HEK293 (cell line): Measurements from ENCODE around the gene HIC1.

Experiments used
- CTCF ChIA-PET: fragments of 350-600 bp; formaldehyde crosslinking; extraction: SDS; loops from one replicate; lab custom pipeline; 2021; ENCODE audit warnings: antibody characterized with exemption; lab: Yijun Ruan, JAX
- POLR2A ChIA-PET: fragments of 300-600 bp; formaldehyde crosslinking; extraction: SDS; loops from one replicate; lab custom pipeline; 2020; ENCODE audit warnings: antibody characterized with exemption, inconsistent platforms; lab: Yijun Ruan, JAX
- H3K27ac ChIP-seq: fragments of 200-500 bp; sonication (Bioruptor generic); 2 replicates; pipeline ENCODE4 v1.5.1; 2014; ENCODE audit warnings: low read depth, low read length, control low read depth, inconsistent platforms; ENCODE audit errors: extremely low read depth
- H3K36me3 ChIP-seq, 2 experiments: fragments of 200-500 bp in 1 of 2; sonication (Bioruptor generic) in 1 of 2; 1 replicate in 1 of 2; 2 replicates in 1 of 2; pipeline ENCODE4 v1.5.1; 2014 to 2017; ENCODE audit warnings: inconsistent platforms in 2 of 2, low read length in 2 of 2; ENCODE audit not compliant: control insufficient read depth in 2 of 2, insufficient read depth in 1 of 2
- H3K4me1 ChIP-seq: fragments of 200-500 bp; sonication (Bioruptor generic); 2 replicates; pipeline ENCODE4 v1.5.1; 2014; ENCODE audit warnings: mild to moderate bottlenecking, low read length, inconsistent platforms; ENCODE audit not compliant: control insufficient read depth, insufficient read depth
- H3K4me3 ChIP-seq: 2 replicates; pipeline ENCODE4 v1.5.1; 2011; ENCODE audit warnings: low read depth, mild to moderate bottlenecking, control low read depth, low read length, moderate library complexity
- H3K9me3 ChIP-seq: fragments of 200-500 bp; sonication (Bioruptor generic); 2 replicates; pipeline ENCODE4 v1.5.1; 2014; ENCODE audit warnings: low read depth, low read length, inconsistent platforms; ENCODE audit not compliant: control insufficient read depth, insufficient read depth
- FEZF1 ChIP-seq: fragments of 450-650 bp; formaldehyde crosslinking; IDR thresholded peaks from 2 replicates; pipeline ENCODE4 v1.5.1; 2016; ENCODE audit warnings: missing biosample characterization, missing genetic modification characterization
- HIC1 ChIP-seq: fragments of 450-650 bp; formaldehyde crosslinking; IDR thresholded peaks from 2 replicates; pipeline ENCODE4 v1.5.1; 2016; ENCODE audit warnings: missing biosample characterization, missing genetic modification characterization
- TSHZ1 ChIP-seq: fragments of 450-650 bp; formaldehyde crosslinking; IDR thresholded peaks from 2 replicates; pipeline ENCODE4 v1.5.1; 2016; ENCODE audit warnings: missing biosample characterization, missing genetic modification characterization, borderline replicate concordance
- ZBTB20 ChIP-seq: fragments of 450-650 bp; formaldehyde crosslinking; IDR thresholded peaks from 2 replicates; pipeline ENCODE4 v1.5.1; 2016; ENCODE audit warnings: missing biosample characterization, missing genetic modification characterization
- ZBTB21 ChIP-seq: fragments of 450-650 bp; formaldehyde crosslinking; IDR thresholded peaks from 2 replicates; pipeline ENCODE4 v1.5.1; 2017; ENCODE audit warnings: missing biosample characterization, missing genetic modification characterization
- ZNF223 ChIP-seq: fragments of 450-650 bp; formaldehyde crosslinking; IDR thresholded peaks from 2 replicates; pipeline ENCODE4 v1.5.1; 2016; ENCODE audit warnings: missing biosample characterization, missing genetic modification characterization
- ZNF335 ChIP-seq: fragments of 450-650 bp; formaldehyde crosslinking; conservative IDR thresholded peaks from 2 replicates; pipeline ENCODE4 v1.5.1; 2016; ENCODE audit warnings: missing biosample characterization, missing genetic modification characterization
- ZNF629 ChIP-seq: fragments of 450-650 bp; formaldehyde crosslinking; IDR thresholded peaks from 2 replicates; pipeline ENCODE4 v1.5.1; 2017; ENCODE audit warnings: missing biosample characterization, missing genetic modification characterization
- ZNF660 ChIP-seq: fragments of 450-650 bp; IDR thresholded peaks from 2 replicates; pipeline ENCODE4 v1.5.1; 2018; ENCODE audit warnings: missing biosample characterization, mild to moderate bottlenecking, missing genetic modification characterization
- ZNF777 ChIP-seq: fragments of 450-650 bp; formaldehyde crosslinking; IDR thresholded peaks from 2 replicates; pipeline ENCODE4 v1.5.1; 2017; ENCODE audit warnings: missing biosample characterization, missing genetic modification characterization, borderline replicate concordance
- ZNF791 ChIP-seq: fragments of 450-650 bp; formaldehyde crosslinking; IDR thresholded peaks from 2 replicates; pipeline ENCODE4 v1.5.1; 2016; ENCODE audit warnings: missing biosample characterization, missing genetic modification characterization
- TF ChIP-seq, protein P1 (sequence below): fragments of 450-650 bp; formaldehyde crosslinking; IDR thresholded peaks from 2 replicates; pipeline ENCODE4 v1.5.1; 2016; ENCODE audit warnings: missing biosample characterization, missing genetic modification characterization

HIC1 gene

DNA sequence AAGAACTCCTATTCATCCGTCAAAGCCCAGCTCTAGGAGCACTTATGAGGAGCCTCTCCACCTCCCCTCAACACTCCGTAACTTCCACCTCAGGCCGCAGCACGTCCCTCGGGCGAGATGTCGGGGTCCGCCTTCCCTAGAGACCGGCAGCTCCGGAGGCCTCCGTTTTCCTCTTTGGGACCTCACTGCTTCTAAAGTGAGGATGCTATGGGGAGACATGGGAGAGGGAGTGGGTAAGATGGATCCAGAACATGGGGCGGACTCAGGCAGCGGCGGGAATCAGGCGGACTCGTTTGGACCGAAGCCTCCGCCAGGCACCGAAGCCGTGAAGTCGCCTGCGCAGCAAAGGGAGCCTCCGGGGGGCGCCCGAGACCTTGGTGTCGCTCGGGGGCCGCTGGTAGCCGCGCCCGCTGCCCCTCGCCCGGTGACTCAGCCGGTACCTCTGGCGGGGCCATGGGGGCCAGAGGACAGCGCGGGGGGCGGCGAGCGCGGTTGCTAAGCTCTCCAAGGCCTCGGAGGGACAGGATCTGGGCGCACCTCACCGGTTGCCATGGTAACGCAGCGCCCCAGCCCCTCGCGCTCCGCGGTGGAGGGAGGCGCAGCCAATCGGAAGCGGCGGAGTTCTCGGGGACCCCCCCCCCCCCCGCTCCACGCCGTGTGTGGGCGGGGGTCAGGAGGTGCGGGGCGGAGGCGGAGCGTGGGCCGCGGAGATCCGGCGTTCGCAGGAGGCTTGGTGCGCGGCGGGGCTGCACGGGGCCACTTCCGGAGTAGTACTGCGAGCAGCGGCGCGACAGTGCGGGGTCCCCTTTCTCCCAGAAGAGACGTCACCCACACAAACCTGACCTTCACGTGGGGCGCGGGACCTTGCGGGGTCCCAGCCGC is 1.3 kb upstream of the HIC1 start (continued):
- TF ChIP-seq TSHZ1 (tag by site-specific recombination) (0 out of 2 replicates have a peak, but pooled peaks have one; percentile 20), ZNF629 (tag by site-specific recombination) (peak; percentile 74), ZNF223 (tag by site-specific recombination) (no peak)
- TF ChIP-seq, all 188 proteins: peak for 60

DNA sequence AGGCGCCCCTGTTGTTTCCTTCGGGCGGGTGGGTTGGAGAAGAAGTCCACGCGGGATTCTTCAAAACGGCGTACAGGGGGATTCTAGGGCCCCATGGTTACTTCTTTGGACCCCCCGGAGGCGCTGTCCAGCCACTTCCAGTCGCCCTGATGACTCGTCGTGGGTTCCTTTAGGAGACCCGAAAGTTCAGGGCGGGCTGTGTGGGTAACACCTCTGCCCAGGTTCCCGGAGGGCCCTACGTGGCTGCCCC is 716 bp upstream of the HIC1 start:
- H3K4me3 ChIP-seq, result peak overlapping the region; percentile 48
- H3K27ac ChIP-seq, result no peak overlapping the region; the same call in 1 of the 2 replicates
- H3K4me1 ChIP-seq, result peaks cover 8% of the 10 kb centered on the region

GRCh38 chr17:2055292-2056205 is 646 bp downstream of the HIC1 start:
- peak overlapping the region; percentile 42 for H3K4me3 ChIP-seq
- POLR2A ChIA-PET, result interaction anchor here (1.2 kb wide), 1 partner anchor 189 kb away, joined by 11 read pairs; no protein-coding TSS in a partner anchor
- TF ChIP-seq ZBTB20 (0 out of 2 replicates have a peak, but pooled peaks have one; percentile 14), ZNF660 (no peak), ZBTB21 (no peak), HIC1 (tag by site-specific recombination) (peak; percentile 56; the same call in 1 of the 2 replicates), FEZF1 (tag by site-specific recombination) (no peak), ZNF791 (tag by site-specific recombination) (no peak)
- peaks cover 5% of the 10 kb centered on the region; the same call in 1 of the 2 replicates for H3K4me1 ChIP-seq
- CTCF ChIA-PET, result interaction anchor here (0.6 to 4.5 kb wide), 34 partner anchors 9 to 360 kb away, joined by 3 to 143 read pairs (median 5); no protein-coding TSS in a partner anchor
- H3K9me3 ChIP-seq, result no peaks in the 10 kb centered on the region
- no peak overlapping the region; the same call in 1 of the 2 replicates for H3K27ac ChIP-seq
- H3K36me3 ChIP-seq, result peaks cover 0 to under 1% of the 10 kb centered on the region in 2 experiments; a peak in 1 of 3 replicates

More for the DNA sequence above, 716 bp upstream of the HIC1 start:
- Histone ChIP-seq H3K36me3 (no peaks in the 10 kb centered on the region), H3K9me3 (no peaks in the 10 kb centered on the region)
- ChIA-PET CTCF (interaction anchor here (0.6 to 4.5 kb wide), 52 partner anchors 8 to 867 kb away, joined by 3 to 143 read pairs (median 4); no protein-coding TSS in a partner anchor), POLR2A (interaction anchor here (0.5 to 1.2 kb wide), 2 partner anchors 191 to 300 kb away, joined by 3 to 11 read pairs; no protein-coding TSS in a partner anchor)
- TF ChIP-seq ZNF777 (no peak), ZNF335 (tag by site-specific recombination) (peak; percentile 58), ZNF660 (peak; percentile 6; the same call in 1 of the 2 replicates)
- TF ChIP-seq, protein P1, sequence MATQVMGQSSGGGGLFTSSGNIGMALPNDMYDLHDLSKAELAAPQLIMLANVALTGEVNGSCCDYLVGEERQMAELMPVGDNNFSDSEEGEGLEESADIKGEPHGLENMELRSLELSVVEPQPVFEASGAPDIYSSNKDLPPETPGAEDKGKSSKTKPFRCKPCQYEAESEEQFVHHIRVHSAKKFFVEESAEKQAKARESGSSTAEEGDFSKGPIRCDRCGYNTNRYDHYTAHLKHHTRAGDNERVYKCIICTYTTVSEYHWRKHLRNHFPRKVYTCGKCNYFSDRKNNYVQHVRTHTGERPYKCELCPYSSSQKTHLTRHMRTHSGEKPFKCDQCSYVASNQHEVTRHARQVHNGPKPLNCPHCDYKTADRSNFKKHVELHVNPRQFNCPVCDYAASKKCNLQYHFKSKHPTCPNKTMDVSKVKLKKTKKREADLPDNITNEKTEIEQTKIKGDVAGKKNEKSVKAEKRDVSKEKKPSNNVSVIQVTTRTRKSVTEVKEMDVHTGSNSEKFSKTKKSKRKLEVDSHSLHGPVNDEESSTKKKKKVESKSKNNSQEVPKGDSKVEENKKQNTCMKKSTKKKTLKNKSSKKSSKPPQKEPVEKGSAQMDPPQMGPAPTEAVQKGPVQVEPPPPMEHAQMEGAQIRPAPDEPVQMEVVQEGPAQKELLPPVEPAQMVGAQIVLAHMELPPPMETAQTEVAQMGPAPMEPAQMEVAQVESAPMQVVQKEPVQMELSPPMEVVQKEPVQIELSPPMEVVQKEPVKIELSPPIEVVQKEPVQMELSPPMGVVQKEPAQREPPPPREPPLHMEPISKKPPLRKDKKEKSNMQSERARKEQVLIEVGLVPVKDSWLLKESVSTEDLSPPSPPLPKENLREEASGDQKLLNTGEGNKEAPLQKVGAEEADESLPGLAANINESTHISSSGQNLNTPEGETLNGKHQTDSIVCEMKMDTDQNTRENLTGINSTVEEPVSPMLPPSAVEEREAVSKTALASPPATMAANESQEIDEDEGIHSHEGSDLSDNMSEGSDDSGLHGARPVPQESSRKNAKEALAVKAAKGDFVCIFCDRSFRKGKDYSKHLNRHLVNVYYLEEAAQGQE (tag by site-specific recombination), result peak; percentile 86
